H1 (cell line): ENCODE data around the gene MATN4. TPM values are rescaled to one million over a fixed set of nuclear protein-coding genes. Genes with fewer than 3 reads are reported as not detected.

Experiments
- ATF2 ChIP-seq: IDR thresholded peaks from 2 replicates; pipeline ENCODE4 v1.6.1; 2012; ENCODE audit warnings: low read length, inconsistent platforms
- BRCA1 ChIP-seq: IDR thresholded peaks from 2 replicates; pipeline ENCODE4 v1.6.1; 2012; ENCODE audit warnings: low read depth, low read length, improper control_type of control experiment
- CHD2 ChIP-seq: IDR thresholded peaks from 2 replicates; pipeline ENCODE4 v1.6.1; 2012; ENCODE audit warnings: low read length, improper control_type of control experiment
- CHD7 ChIP-seq: fragments of 300-600 bp; sonication (generic); IDR thresholded peaks from 2 replicates; pipeline ENCODE4 v1.7.1; 2012; ENCODE audit warnings: low read length, moderate library complexity, mild to moderate bottlenecking, inconsistent platforms; ENCODE audit not compliant: insufficient replicate concordance
- CREB1 ChIP-seq: IDR thresholded peaks from 2 replicates; pipeline ENCODE4 v1.6.1; 2012; ENCODE audit warnings: inconsistent platforms
- GTF2F1 ChIP-seq: IDR thresholded peaks from 2 replicates; pipeline ENCODE4 v1.6.1; 2012; ENCODE audit warnings: low read depth, low read length, improper control_type of control experiment, borderline replicate concordance
- POU5F1 ChIP-seq: IDR thresholded peaks from 2 replicates; pipeline ENCODE4 v1.6.1; 2011; ENCODE audit warnings: low read depth, mild to moderate bottlenecking, low read length, moderate library complexity
- TAF1 ChIP-seq: IDR thresholded peaks from 2 replicates; pipeline ENCODE4 v1.6.1; 2011; ENCODE audit warnings: mild to moderate bottlenecking, low read depth, low read length
- polyA plus RNA-seq, 7 experiments: library from polyadenylated mRNA; depleted of rRNA in 3 of 7; stranded (reverse) in 5 of 7; unstranded in 2 of 7; fragments of >200 nt in 5 of 7; fragments of 200-250 nt in 2 of 7; gene quantifications; 1 replicate in 5 of 7; 2 replicates in 1 of 7; 4 replicates in 1 of 7; pipeline versions ENCODE4 v1.2.1 to v1.2.3, GENCODE V29; 2011 to 2013; ENCODE audit warnings: missing spikeins in 2 of 7, mixed read lengths in 2 of 7
- total RNA-seq: library from RNA; stranded (reverse); fragmentation: NEBNext Ultra II Directional; extraction: Animal tissue kit (Norgen Biotek cat#: 25700); gene quantifications from 2 replicates; pipeline ENCODE4 v1.2.1, GENCODE V29; 2021
- TF ChIP-seq, protein P1 (sequence below): IDR thresholded peaks from 2 replicates; pipeline ENCODE4 v1.6.1; 2011; ENCODE audit warnings: low read depth, mild to moderate bottlenecking, low read length; ENCODE audit not compliant: insufficient read depth

MATN4 gene
- total and polyA plus RNA-seq, 2 of the 8 experiments (the other 6 are each of a cell fraction or from before 2014, with no cell fraction given) = 2.1 to 4.4 TPM

- TF ChIP-seq CHD7 (no peak), POU5F1 (no peak), TAF1 (no peak), CHD2 (no peak), GTF2F1 (no peak), ATF2 (no peak), CREB1 (no peak), BRCA1 (no peak)
- TF ChIP-seq, protein P1, sequence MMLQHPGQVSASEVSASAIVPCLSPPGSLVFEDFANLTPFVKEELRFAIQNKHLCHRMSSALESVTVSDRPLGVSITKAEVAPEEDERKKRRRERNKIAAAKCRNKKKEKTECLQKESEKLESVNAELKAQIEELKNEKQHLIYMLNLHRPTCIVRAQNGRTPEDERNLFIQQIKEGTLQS = no peak
Measured at GRCh38 chr20:45289942-45290676, 18.0 kb downstream of the MATN4 start (continued).
